DND-41 (cell line): ENCODE results near the gene APOC4.

ENCODE experiments used
- CTCF ChIP-seq: IDR thresholded peaks from 2 replicates; pipeline ENCODE4 v1.5.1; 2012; ENCODE audit warnings: borderline replicate concordance, low read length, moderate library complexity, mild to moderate bottlenecking; ENCODE audit not compliant: poor library complexity, severe bottlenecking; ENCODE audit errors: extremely low read depth
- EZH2 ChIP-seq: IDR thresholded peaks from 3 replicates; pipeline ENCODE4 v1.6.1; 2012; ENCODE audit warnings: borderline replicate concordance, low read depth, mild to moderate bottlenecking, moderate library complexity, low read length, inconsistent platforms; ENCODE audit not compliant: severe bottlenecking

- TF ChIP-seq CTCF = no peak
- TF ChIP-seq EZH2 = no peak
Measured at GRCh38 chr19:44954649-44955504, 12.8 kb downstream of the APOC4 start, which contains the start of gene CLPTM1.
